Spleen (tissue), 7 donors: ENCODE data around the gene FILIP1.

Experiments used
- CTCF ChIP-seq, 11 experiments: fragments of 200-600 bp in 7 of 11; fragments of 450-650 bp in 4 of 11; sonication (generic) in 4 of 11; IDR thresholded peaks in 8 of 11; conservative IDR thresholded peaks in 3 of 11; 1 replicate in 7 of 11; 2 replicates in 4 of 11; pipeline versions ENCODE4 v1.4.0 to v1.8.0; 2016 to 2021; ENCODE audit warnings: antibody characterized with exemption in 11 of 11, inconsistent platforms in 4 of 11, mild to moderate bottlenecking in 1 of 11
- POLR2A ChIP-seq, 3 donors: fragments of 450-650 bp; IDR thresholded peaks; one replicate each; pipeline ENCODE4 v1.5.1; 2017; ENCODE audit warnings: antibody characterized with exemption in 3 of 3, mild to moderate bottlenecking in 1 of 3
- POLR2AphosphoS5 ChIP-seq, 3 donors: sonication (generic); formaldehyde crosslinking; IDR thresholded peaks; one replicate each; pipeline ENCODE4 v1.5.1; 2017; ENCODE audit warnings: antibody characterized with exemption in 3 of 3
- donor health status: DM: no; HTN: no; CAD: no; lungs with moderate emphysema.
- donor health status: DM: no; HTN: no; CAD: no.
- donor health status: DM: no; HTN: no; CAD: no.

GRCh38 chr6:75288023-75288422, 205.6 kb downstream of the FILIP1 start:
- TF ChIP-seq CTCF (IDR thresholded peaks at IDR 0.05 in 8 of 11, conservative IDR thresholded peaks at IDR 0.05 in 3 of 11) (no peak), POLR2AphosphoS5 (IDR thresholded peaks at IDR 0.05) (no peak), POLR2A (IDR thresholded peaks at IDR 0.05) (no peak)
